Natural killer cell (primary cell): ENCODE data around the gene COTL1. TPM values are rescaled to one million over a fixed set of nuclear protein-coding genes. Genes with fewer than 3 reads are reported as not detected.

Experiments used
- ATAC-seq, 3 donors: fragments of 150-1000 bp in 2 of 3; fragments of 200-7000 bp in 1 of 3; cut with Tn5 transposase; 1 replicate in 1 of 3; 2 replicates in 2 of 3; pipeline ENCODE4 v1.10.0; 2021; ENCODE audit warnings: mild to moderate bottlenecking in 2 of 3, moderate library complexity in 2 of 3
- DNase-seq, 2 donors: peaks; one replicate each; pipeline versions ENCODE4 v3.0.0 to v3.0.0-alpha.2; 2013 to 2021; ENCODE audit warnings: mixed read lengths in 1 of 2
- H3K27ac ChIP-seq: one replicate; pipeline ENCODE4 v1.5.1; 2013; ENCODE audit warnings: mild to moderate bottlenecking, low read length
- H3K27me3 ChIP-seq: one replicate; pipeline ENCODE4 v1.6.1; 2013; ENCODE audit warnings: low read length; ENCODE audit not compliant: control insufficient read depth, insufficient read depth
- H3K36me3 ChIP-seq: one replicate; pipeline ENCODE4 v1.6.1; 2013; ENCODE audit warnings: low read length; ENCODE audit not compliant: control insufficient read depth, insufficient read depth
- H3K4me1 ChIP-seq: one replicate; pipeline ENCODE4 v1.6.1; 2013; ENCODE audit warnings: low read length; ENCODE audit not compliant: control insufficient read depth, insufficient read depth
- H3K4me3 ChIP-seq: one replicate; pipeline ENCODE4 v1.5.1; 2013; ENCODE audit warnings: low read length
- H3K9me3 ChIP-seq: one replicate; pipeline ENCODE4 v1.6.1; 2013; ENCODE audit warnings: low read length; ENCODE audit not compliant: control insufficient read depth, insufficient read depth
- H3K27ac Mint-ChIP-seq, 2 donors: one replicate each; pipeline ENCODE4 v1.8.0; 2022; ENCODE audit warnings: mild to moderate bottlenecking in 2 of 2, mixed read lengths in 2 of 2, moderate library complexity in 1 of 2
- H3K27me3 Mint-ChIP-seq, 2 donors: one replicate each; pipeline ENCODE4 v1.8.0; 2022; ENCODE audit warnings: low read depth in 2 of 2, mixed read lengths in 2 of 2
- H3K36me3 Mint-ChIP-seq: one replicate; pipeline ENCODE4 v1.8.0; 2022; ENCODE audit warnings: mixed read lengths
- H3K4me1 Mint-ChIP-seq, 2 donors: one replicate each; pipeline ENCODE4 v1.8.0; 2022; ENCODE audit warnings: mixed read lengths in 2 of 2
- H3K4me3 Mint-ChIP-seq: one replicate; pipeline ENCODE4 v1.8.0; 2022; ENCODE audit warnings: mild to moderate bottlenecking, moderate library complexity, mixed read lengths
- H3K9me3 Mint-ChIP-seq, 2 donors: one replicate each; pipeline ENCODE4 v1.8.0; 2022; ENCODE audit warnings: mixed read lengths in 2 of 2
- WGBS: methylation state at CpG from one replicate; pipeline ENCODE4 v1.1.7; 2013; ENCODE audit warnings: missing lambda C conversion rate; ENCODE audit not compliant: insufficient coverage; 5-methylcytosine and 5-hydroxymethylcytosine counted together
- intact Hi-C: fragments of 100-400 bp; cut with micrococcal nuclease; formaldehyde crosslinking; loops from one replicate; pipeline ENCODE4 v1.14.2; 2022
- total RNA-seq, 4 donors: library from RNA; stranded (reverse); fragments of 120-200 nt in 1 of 4; gene quantifications; one replicate each; pipeline versions ENCODE4 v1.2.3 to v1.2.4, GENCODE V29; 2013 to 2022
- TF ChIP-seq, protein P1 (sequence below): fragments of 200-600 bp; IDR thresholded peaks from one replicate; pipeline ENCODE4 v1.8.0; 2022; ENCODE audit warnings: antibody characterized with exemption

Gene COTL1
- total RNA-seq, 3 donors from 2014 or later (not counting 1 experiment from before 2014, with no cell fraction given), result 43.7 to 187 (median 116) TPM

GRCh38 chr16:84540194-84540593, 77.7 kb downstream of the COTL1 start:
- H3K36me3 Mint-ChIP-seq, result no peaks in the 10 kb centered on the region
- DNase-seq (no peak), ATAC-seq (no peak)
- no peaks in the 10 kb centered on the region for H3K9me3 Mint-ChIP-seq
- 94% methylated on average over 4 of the region's 4 CpGs for WGBS
- TF ChIP-seq, protein P1, sequence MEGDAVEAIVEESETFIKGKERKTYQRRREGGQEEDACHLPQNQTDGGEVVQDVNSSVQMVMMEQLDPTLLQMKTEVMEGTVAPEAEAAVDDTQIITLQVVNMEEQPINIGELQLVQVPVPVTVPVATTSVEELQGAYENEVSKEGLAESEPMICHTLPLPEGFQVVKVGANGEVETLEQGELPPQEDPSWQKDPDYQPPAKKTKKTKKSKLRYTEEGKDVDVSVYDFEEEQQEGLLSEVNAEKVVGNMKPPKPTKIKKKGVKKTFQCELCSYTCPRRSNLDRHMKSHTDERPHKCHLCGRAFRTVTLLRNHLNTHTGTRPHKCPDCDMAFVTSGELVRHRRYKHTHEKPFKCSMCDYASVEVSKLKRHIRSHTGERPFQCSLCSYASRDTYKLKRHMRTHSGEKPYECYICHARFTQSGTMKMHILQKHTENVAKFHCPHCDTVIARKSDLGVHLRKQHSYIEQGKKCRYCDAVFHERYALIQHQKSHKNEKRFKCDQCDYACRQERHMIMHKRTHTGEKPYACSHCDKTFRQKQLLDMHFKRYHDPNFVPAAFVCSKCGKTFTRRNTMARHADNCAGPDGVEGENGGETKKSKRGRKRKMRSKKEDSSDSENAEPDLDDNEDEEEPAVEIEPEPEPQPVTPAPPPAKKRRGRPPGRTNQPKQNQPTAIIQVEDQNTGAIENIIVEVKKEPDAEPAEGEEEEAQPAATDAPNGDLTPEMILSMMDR, result no peak
- no peak overlapping the region for H3K27ac Mint-ChIP-seq
- H3K27ac ChIP-seq, result no peak overlapping the region
- H3K4me1 ChIP-seq, result no peaks in the 10 kb centered on the region
- intact Hi-C loops, result no loop called here
- H3K4me3 Mint-ChIP-seq, result no peak overlapping the region
- H3K27me3 Mint-ChIP-seq, result peaks cover 7 to 11% of the 10 kb centered on the region in 2 donors
- no peaks in the 10 kb centered on the region for H3K4me1 Mint-ChIP-seq
- no peak overlapping the region for H3K4me3 ChIP-seq
- H3K36me3 ChIP-seq, result no peaks in the 10 kb centered on the region
- no peaks in the 10 kb centered on the region for H3K27me3 ChIP-seq
- no peaks in the 10 kb centered on the region for H3K9me3 ChIP-seq

GRCh38 chr16:84538222-84538840, 79.5 kb downstream of the COTL1 start:
- TF ChIP-seq, protein P1, result no peak
- Mint-ChIP-seq H3K4me1 (no peaks in the 10 kb centered on the region), H3K27ac (no peak overlapping the region), H3K27me3 (peaks cover 0 to 6% of the 10 kb centered on the region in 2 donors), H3K4me3 (no peak overlapping the region), H3K36me3 (no peaks in the 10 kb centered on the region), H3K9me3 (no peaks in the 10 kb centered on the region)
- WGBS, result 98% methylated on average over 5 of the region's 6 CpGs
- ATAC-seq (no peak), DNase-seq (no peak)
- no peaks in the 10 kb centered on the region for H3K9me3 ChIP-seq
- no peak overlapping the region for H3K4me3 ChIP-seq
- H3K4me1 ChIP-seq, result no peaks in the 10 kb centered on the region
- H3K36me3 ChIP-seq, result no peaks in the 10 kb centered on the region
- intact Hi-C loops, result no loop called here
- no peaks in the 10 kb centered on the region for H3K27me3 ChIP-seq
- H3K27ac ChIP-seq, result no peak overlapping the region

DNA sequence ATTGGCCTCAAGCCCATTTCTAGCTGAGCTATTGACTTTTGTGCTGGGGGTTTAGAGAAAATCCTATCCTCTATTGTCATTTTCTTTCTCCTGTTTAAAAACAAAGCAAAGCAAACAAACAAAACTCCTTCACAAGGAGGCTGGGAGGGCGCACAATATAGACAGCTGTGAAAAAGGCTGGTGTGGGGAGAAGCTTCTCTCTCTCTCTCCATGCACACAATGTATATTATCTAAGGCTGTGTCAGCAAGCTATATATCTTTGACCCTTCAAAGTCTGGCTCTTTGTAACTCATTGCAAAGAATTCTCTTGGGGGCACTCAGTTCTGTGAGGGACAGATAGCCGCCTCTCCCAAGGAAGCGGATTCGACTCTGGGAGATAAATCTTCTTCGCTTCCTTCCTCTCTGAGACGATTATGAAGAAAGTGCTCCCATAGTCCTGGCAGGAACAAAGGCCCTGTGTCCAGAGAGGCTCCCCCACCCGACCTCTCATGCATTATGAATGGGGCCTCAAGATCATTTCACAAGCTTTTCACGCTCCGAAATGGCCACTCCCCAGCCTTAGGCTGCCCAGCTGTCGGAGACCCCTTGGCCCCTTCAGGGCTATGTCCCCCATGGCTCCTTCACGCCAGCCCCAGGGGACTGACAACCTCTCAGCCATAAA, 80.3 kb downstream of the COTL1 start:
- Mint-ChIP-seq H3K9me3 (no peaks in the 10 kb centered on the region), H3K4me3 (no peak overlapping the region), H3K4me1 (no peaks in the 10 kb centered on the region), H3K36me3 (no peaks in the 10 kb centered on the region), H3K27me3 (peaks cover 1 to 6% of the 10 kb centered on the region in 2 donors), H3K27ac (no peak overlapping the region)
- H3K27ac ChIP-seq, result no peak overlapping the region
- no peak for ATAC-seq
- H3K9me3 ChIP-seq, result no peaks in the 10 kb centered on the region
- DNase-seq, result no peak
- no peaks in the 10 kb centered on the region for H3K27me3 ChIP-seq
- no peak overlapping the region for H3K4me3 ChIP-seq
- H3K36me3 ChIP-seq, result no peaks in the 10 kb centered on the region
- intact Hi-C loops, result no loop called here
- WGBS, result 91% methylated on average over 10 of the region's 11 CpGs
- TF ChIP-seq, protein P1, result no peak
- no peaks in the 10 kb centered on the region for H3K4me1 ChIP-seq
